ENCODE measurements around the gene HLA-DOA.

DNA sequence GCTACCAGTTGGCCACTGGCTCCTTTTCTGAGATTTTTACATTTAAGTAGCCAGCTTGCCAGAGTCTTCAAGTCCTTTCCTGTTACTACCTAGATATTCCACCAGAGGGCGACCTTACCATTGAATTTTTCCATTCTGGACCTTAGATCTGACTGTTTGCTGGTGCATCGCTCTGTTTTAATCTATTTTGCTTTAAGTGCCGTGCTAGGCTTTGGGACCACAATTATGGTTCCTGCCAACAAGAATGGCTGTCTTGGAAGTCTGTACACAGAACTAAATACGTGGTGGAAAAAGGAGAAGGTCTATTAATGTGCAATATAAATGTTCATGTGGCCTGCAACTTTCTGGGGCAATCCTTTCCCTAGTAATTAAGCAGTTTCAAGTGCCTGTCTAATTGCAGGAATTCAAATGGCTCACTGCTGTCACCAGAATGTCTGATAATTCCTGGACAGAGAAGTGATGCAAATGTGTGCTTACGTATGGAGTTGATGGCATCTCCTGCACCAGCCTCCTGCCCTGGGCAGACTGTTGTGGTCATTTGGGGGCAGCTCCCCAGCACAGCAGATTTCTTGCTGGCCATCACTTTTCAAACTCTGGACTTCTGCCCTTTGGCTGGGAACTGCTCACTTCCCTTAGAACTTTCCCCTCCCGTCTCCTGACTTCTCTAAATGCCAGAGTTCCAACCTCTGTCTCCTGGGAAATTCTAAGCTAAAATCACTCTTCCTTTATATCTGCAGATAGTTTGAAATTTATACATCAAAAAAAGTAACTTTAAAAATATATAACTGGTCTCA, 5.6 kb upstream of the HLA-DOA start:
- TF ChIP-seq RAD21 (IDR thresholded peaks at IDR 0.05) (peak; percentile 94 to 95), GABPA (IDR thresholded peaks at IDR 0.05 in 1 of 2, conservative IDR thresholded peaks at IDR 0.05 in 1 of 2) (no peak), SP1 (IDR thresholded peaks at IDR 0.05) (no peak), TAF1 (conservative IDR thresholded peaks at IDR 0.05) (no peak), EGR1 (IDR thresholded peaks at IDR 0.05; ENCODE audit: low read depth in 2 of 2) (no peak)
- TF ChIP-seq, protein P1, sequence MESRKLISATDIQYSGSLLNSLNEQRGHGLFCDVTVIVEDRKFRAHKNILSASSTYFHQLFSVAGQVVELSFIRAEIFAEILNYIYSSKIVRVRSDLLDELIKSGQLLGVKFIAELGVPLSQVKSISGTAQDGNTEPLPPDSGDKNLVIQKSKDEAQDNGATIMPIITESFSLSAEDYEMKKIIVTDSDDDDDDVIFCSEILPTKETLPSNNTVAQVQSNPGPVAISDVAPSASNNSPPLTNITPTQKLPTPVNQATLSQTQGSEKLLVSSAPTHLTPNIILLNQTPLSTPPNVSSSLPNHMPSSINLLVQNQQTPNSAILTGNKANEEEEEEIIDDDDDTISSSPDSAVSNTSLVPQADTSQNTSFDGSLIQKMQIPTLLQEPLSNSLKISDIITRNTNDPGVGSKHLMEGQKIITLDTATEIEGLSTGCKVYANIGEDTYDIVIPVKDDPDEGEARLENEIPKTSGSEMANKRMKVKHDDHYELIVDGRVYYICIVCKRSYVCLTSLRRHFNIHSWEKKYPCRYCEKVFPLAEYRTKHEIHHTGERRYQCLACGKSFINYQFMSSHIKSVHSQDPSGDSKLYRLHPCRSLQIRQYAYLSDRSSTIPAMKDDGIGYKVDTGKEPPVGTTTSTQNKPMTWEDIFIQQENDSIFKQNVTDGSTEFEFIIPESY (IDR thresholded peaks at IDR 0.05), result no peak
- TF ChIP-seq, protein P2, sequence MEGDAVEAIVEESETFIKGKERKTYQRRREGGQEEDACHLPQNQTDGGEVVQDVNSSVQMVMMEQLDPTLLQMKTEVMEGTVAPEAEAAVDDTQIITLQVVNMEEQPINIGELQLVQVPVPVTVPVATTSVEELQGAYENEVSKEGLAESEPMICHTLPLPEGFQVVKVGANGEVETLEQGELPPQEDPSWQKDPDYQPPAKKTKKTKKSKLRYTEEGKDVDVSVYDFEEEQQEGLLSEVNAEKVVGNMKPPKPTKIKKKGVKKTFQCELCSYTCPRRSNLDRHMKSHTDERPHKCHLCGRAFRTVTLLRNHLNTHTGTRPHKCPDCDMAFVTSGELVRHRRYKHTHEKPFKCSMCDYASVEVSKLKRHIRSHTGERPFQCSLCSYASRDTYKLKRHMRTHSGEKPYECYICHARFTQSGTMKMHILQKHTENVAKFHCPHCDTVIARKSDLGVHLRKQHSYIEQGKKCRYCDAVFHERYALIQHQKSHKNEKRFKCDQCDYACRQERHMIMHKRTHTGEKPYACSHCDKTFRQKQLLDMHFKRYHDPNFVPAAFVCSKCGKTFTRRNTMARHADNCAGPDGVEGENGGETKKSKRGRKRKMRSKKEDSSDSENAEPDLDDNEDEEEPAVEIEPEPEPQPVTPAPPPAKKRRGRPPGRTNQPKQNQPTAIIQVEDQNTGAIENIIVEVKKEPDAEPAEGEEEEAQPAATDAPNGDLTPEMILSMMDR (IDR thresholded peaks at IDR 0.05; ENCODE audit: low read depth, low read length, missing input control), result peak; percentile 88

Data from liver (tissue), 3 donors.